Measurements from ENCODE around the gene RBM3. TPM values are rescaled to one million over a fixed set of nuclear protein-coding genes. Genes with fewer than 3 reads are reported as not detected.

The RBM3 gene
- total RNA-seq, 3 donors from 2014 or later (not counting 1 experiment from before 2014, with no cell fraction given) = 356 to 419 (median 366) TPM

DNA sequence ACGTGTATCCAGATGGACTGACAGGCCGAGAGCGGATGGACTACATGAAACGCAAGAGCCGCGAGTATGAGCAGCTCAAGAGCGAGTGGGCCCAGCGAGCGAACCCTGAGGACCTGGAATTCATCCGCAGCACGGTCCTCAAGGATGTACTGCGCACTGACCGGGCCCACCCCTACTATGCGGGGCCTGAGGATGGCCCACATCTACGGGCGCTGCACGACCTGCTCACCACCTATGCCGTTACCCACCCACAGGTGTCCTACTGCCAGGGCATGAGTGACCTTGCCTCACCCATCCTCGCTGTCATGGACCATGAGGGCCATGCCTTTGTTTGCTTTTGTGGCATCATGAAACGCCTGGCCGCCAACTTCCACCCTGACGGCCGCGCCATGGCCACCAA lies 14.6 kb upstream of the RBM3 start:
- Mint-ChIP-seq H3K4me3 (no peak overlapping the region), H3K36me3 (no peaks in the 10 kb centered on the region), H3K27me3 (ENCODE audit: low read depth in 2 of 2) (no peaks in the 10 kb centered on the region), H3K9me3 (no peaks in the 10 kb centered on the region), H3K4me1 (peaks cover 0 to 7% of the 10 kb centered on the region in 2 donors), H3K27ac (no peak overlapping the region)
- Histone ChIP-seq H3K9me3 (ENCODE audit: control insufficient read depth, insufficient read depth, low read length) (no peaks in the 10 kb centered on the region), H3K4me1 (ENCODE audit: control insufficient read depth, insufficient read depth, low read length) (no peaks in the 10 kb centered on the region), H3K36me3 (ENCODE audit: control insufficient read depth, insufficient read depth, low read length) (peaks cover 38% of the 10 kb centered on the region), H3K27me3 (ENCODE audit: control insufficient read depth, insufficient read depth, low read length) (no peaks in the 10 kb centered on the region), H3K4me3 (ENCODE audit: low read length) (no peak overlapping the region), H3K27ac (ENCODE audit: low read length) (no peak overlapping the region)
- ATAC-seq (no peak), DNase-seq (no peak)
- intact Hi-C loops (cut with micrococcal nuclease) = no loop called here
- TF ChIP-seq, protein P1, sequence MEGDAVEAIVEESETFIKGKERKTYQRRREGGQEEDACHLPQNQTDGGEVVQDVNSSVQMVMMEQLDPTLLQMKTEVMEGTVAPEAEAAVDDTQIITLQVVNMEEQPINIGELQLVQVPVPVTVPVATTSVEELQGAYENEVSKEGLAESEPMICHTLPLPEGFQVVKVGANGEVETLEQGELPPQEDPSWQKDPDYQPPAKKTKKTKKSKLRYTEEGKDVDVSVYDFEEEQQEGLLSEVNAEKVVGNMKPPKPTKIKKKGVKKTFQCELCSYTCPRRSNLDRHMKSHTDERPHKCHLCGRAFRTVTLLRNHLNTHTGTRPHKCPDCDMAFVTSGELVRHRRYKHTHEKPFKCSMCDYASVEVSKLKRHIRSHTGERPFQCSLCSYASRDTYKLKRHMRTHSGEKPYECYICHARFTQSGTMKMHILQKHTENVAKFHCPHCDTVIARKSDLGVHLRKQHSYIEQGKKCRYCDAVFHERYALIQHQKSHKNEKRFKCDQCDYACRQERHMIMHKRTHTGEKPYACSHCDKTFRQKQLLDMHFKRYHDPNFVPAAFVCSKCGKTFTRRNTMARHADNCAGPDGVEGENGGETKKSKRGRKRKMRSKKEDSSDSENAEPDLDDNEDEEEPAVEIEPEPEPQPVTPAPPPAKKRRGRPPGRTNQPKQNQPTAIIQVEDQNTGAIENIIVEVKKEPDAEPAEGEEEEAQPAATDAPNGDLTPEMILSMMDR (IDR thresholded peaks at IDR 0.05) = no peak
- 92% methylated on average over 24 of the region's 24 CpGs for WGBS (ENCODE audit: insufficient coverage)

DNA sequence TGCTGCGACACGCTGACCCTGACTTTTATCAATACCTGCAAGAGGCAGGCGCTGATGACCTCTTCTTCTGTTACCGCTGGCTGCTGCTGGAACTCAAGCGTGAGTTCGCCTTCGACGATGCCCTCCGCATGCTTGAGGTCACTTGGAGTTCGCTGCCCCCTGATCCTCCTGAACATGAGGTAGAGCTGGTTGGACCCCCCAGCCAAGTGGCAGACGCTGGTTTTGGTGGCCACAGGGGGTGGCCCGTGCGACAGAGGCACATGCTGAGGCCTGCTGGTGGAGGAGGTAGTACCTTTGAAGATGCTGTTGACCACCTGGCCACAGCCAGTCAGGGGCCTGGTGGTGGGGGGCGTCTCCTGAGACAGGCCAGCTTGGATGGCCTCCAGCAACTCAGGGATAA lies 14.2 kb upstream of the RBM3 start:
- Mint-ChIP-seq H3K27ac (no peak overlapping the region), H3K9me3 (no peaks in the 10 kb centered on the region), H3K4me3 (no peak overlapping the region), H3K36me3 (no peaks in the 10 kb centered on the region), H3K27me3 (ENCODE audit: low read depth in 2 of 2) (no peaks in the 10 kb centered on the region), H3K4me1 (peaks cover 0 to 3% of the 10 kb centered on the region in 2 donors)
- Histone ChIP-seq H3K4me1 (ENCODE audit: control insufficient read depth, insufficient read depth, low read length) (no peaks in the 10 kb centered on the region), H3K27me3 (ENCODE audit: control insufficient read depth, insufficient read depth, low read length) (no peaks in the 10 kb centered on the region), H3K4me3 (ENCODE audit: low read length) (no peak overlapping the region), H3K36me3 (ENCODE audit: control insufficient read depth, insufficient read depth, low read length) (peaks cover 34% of the 10 kb centered on the region), H3K9me3 (ENCODE audit: control insufficient read depth, insufficient read depth, low read length) (no peaks in the 10 kb centered on the region), H3K27ac (ENCODE audit: low read length) (no peak overlapping the region)
- no peak for ATAC-seq
- TF ChIP-seq, protein P1 (IDR thresholded peaks at IDR 0.05) = no peak
- DNase-seq = no peak
- WGBS (ENCODE audit: insufficient coverage) = 89% methylated on average over 14 of the region's 14 CpGs
- intact Hi-C loops (cut with micrococcal nuclease) = no loop called here

- H3K27ac ChIP-seq (ENCODE audit: low read length) = no peak overlapping the region
- TF ChIP-seq, protein P1 (IDR thresholded peaks at IDR 0.05) = no peak
- intact Hi-C loops (cut with micrococcal nuclease) = no loop called here
- Mint-ChIP-seq H3K4me1 (peaks cover 0 to 3% of the 10 kb centered on the region in 2 donors), H3K36me3 (no peaks in the 10 kb centered on the region), H3K4me3 (no peak overlapping the region), H3K27me3 (ENCODE audit: low read depth in 2 of 2) (no peaks in the 10 kb centered on the region), H3K27ac (no peak overlapping the region), H3K9me3 (no peaks in the 10 kb centered on the region)
- no peaks in the 10 kb centered on the region for H3K4me1 ChIP-seq (ENCODE audit: control insufficient read depth, insufficient read depth, low read length)
- DNase-seq (no peak), ATAC-seq (no peak)
- H3K9me3 ChIP-seq (ENCODE audit: control insufficient read depth, insufficient read depth, low read length) = no peaks in the 10 kb centered on the region
- no peaks in the 10 kb centered on the region for H3K27me3 ChIP-seq (ENCODE audit: control insufficient read depth, insufficient read depth, low read length)
- H3K36me3 ChIP-seq (ENCODE audit: control insufficient read depth, insufficient read depth, low read length) = peaks cover 31% of the 10 kb centered on the region
- no peak overlapping the region for H3K4me3 ChIP-seq (ENCODE audit: low read length)
- 99% methylated on average over 9 of the region's 12 CpGs for WGBS (ENCODE audit: insufficient coverage)
Observed at GRCh38 chrX:48560681-48561080, 13.6 kb upstream of the RBM3 start.

- H3K27me3 Mint-ChIP-seq (ENCODE audit: low read depth in 2 of 2) = no peaks in the 10 kb centered on the region
- H3K36me3 Mint-ChIP-seq = no peaks in the 10 kb centered on the region
- H3K9me3 Mint-ChIP-seq = no peaks in the 10 kb centered on the region
- Histone ChIP-seq H3K36me3 (ENCODE audit: control insufficient read depth, insufficient read depth, low read length) (no peaks in the 10 kb centered on the region), H3K9me3 (ENCODE audit: control insufficient read depth, insufficient read depth, low read length) (no peaks in the 10 kb centered on the region), H3K27ac (ENCODE audit: low read length) (no peak overlapping the region), H3K4me3 (ENCODE audit: low read length) (no peak overlapping the region), H3K4me1 (ENCODE audit: control insufficient read depth, insufficient read depth, low read length) (peaks cover 11% of the 10 kb centered on the region), H3K27me3 (ENCODE audit: control insufficient read depth, insufficient read depth, low read length) (no peaks in the 10 kb centered on the region)
- TF ChIP-seq, protein P1 (IDR thresholded peaks at IDR 0.05) = no peak
- no CpG with 5 or more reads among the region's 1 CpG for WGBS (ENCODE audit: insufficient coverage)
- H3K4me1 Mint-ChIP-seq = peaks cover 6 to 12% of the 10 kb centered on the region in 2 donors
- DNase-seq (no peak), ATAC-seq (no peak)
- intact Hi-C loops (cut with micrococcal nuclease) = no loop called here
- H3K27ac Mint-ChIP-seq = no peak overlapping the region
- H3K4me3 Mint-ChIP-seq = no peak overlapping the region
Observed at GRCh38 chrX:48569958-48570357, 4.3 kb upstream of the RBM3 start.
